RCC 7860 (cell line): ENCODE measurements around the gene KRT72.
"Not testable (repeated sequence)": the region's sequence is repeated elsewhere in the genome, so short reads cannot be mapped to it uniquely, and the experiment has no call there.

Experiments
- DNase-seq: peaks from one replicate; pipeline ENCODE4 v3.0.0-alpha.2; 2015; ENCODE audit warnings: low spot score
- FAIRE-seq: peaks from 2 replicates; lab custom pipeline; 2012; peaks lifted over from hg19 to GRCh38; lab: Jason Lieb, UNC

KRT72 gene

DNA sequence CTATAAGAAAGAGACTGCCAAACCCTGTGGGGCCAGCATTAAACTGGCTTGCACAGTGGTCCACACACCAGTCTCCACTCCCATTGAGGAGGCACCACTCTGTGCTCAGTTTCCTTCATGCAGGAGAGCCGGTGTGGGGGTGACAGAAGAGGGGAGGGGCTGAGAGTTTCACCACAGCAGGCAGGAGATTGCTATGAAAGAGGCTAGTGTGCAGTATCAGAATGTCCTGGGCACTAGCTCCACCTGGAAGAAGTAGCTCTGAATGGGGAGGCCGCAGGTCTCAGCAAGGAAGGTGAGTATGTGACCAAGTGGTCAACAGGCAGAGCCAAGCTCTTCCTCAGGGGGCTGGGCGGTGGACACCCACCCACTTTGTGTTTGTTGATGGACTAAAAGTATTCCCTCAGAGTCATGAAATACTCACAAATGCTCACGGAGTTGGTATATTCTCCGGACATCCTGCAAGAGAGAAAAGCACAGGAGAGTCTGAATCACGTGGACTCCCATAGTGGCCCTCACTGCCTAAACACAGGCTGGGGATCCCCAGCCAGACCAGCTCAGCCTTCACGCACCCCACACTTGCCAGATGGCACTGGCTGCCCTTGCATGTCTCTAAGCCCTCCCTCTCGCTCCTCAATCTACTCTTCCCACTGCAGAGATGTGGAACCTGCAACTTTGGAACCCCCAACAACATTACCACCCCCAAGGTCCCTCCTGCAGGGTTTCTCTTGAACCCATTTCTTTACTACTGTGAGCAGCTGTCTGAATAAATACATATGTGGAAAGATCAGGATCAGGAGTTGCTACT is 7.8 kb upstream of the KRT72 start:
- FAIRE-seq: no peak
- DNase-seq: no peak

DNA sequence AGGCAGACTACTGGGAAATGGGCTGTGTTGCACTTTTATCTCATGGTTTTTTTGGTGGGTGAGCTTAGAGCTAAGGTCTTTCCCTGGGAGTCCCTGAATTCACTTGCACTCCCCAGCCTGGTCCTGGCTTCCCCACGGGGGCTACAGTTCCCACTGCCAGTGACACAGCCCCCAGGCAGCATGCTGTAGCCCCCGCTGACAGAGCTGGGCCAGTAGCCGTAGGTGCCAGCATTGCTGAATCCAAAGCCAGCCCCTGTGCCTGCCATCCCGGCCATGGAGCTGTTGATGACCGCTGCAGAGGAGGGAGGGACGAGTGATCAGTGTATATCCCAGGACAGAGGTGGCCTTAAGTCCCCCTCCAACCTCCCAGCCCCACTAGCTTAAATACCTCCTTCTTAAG is 6.9 kb upstream of the KRT72 start:
- DNase-seq: no peak
- FAIRE-seq: no peak

DNA sequence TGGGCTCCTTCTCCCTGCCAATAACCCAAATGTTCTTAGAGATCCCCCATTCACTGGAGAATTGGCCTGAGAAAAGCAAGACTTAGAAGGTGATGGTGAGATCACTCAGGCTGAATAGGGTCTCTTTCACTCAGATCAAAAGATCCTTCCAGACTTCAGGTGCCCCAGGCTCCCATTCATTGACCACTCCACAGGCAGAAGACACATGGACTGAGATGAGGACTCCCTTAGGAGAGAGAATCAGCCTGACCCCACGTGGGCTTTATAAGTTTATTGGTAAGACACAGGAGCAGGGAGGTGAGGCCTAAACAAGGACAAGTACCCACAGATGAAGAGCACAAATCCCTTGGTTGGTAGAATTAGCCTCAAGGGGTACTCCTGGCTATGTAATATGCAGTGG is 6.1 kb upstream of the KRT72 start:
- DNase-seq: no peak
- FAIRE-seq: no peak

DNA sequence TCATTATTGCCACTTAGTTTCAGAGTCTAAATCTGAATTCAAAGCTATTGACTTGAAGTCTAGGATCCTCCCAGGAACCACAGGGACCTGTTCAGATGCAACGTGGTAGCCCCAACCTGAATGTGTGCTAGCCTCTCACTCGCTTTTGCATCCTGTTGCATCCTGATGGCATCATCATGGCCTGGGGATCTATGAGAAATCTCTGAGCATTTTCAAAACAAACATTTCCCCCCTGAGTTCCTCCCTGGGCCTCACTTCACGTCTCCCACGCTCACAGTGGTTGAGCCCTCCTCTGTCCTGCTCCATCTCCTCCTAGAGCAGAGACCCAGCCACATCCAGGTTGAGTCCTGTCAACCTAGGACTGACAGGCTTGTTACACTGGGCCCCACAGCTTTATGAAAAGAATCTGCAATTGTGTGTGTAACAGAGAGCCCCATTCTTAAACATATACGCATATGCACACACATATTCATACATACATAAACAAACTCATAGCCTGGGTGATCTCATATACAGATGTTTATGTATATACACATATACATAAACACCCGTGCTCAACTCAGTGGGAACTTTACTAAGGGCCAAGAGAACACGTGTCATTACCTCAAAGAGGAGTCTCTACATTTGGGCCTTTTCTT is 5.4 kb upstream of the KRT72 start:
- no peak for DNase-seq
- FAIRE-seq: no peak

DNA sequence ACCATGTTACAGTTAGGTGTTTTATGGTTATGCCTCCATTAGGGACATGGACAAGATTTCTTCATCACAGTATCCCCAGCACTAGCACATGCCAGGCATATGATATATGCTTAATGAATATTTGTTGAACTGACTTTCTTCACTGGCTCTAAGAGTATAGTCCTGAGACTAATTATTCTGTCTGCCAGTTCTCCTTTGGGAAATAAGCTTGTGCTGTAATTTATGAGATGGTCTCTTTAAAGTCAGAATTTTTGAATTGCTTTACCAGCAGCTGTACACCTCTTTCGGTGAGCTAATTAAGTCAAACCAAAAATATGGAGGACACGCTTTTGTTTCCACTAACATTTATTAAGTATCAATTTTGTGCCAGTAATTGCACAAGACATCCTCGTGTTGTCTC is 4.8 kb upstream of the KRT72 start:
- DNase-seq: no peak
- FAIRE-seq: no peak

DNA sequence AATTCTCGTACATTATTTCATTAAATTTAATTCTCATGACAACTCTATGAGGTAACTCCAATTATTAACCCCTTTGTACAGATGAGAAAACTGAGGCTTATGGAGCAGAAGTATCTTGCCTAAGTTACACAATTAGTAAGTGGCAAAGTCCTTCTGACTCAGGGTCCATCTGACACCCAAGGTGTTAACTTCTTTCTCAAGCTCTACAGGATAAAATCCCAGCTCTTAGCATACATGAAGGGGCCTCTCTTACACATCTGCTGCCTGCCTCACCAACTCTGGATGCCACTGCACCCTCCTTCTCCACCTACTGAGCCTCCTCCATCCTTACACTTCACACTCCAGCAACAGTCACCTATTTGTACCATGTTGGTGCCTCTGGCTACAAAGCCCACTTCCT is 4.3 kb upstream of the KRT72 start:
- DNase-seq: no peak
- no peak for FAIRE-seq

DNA sequence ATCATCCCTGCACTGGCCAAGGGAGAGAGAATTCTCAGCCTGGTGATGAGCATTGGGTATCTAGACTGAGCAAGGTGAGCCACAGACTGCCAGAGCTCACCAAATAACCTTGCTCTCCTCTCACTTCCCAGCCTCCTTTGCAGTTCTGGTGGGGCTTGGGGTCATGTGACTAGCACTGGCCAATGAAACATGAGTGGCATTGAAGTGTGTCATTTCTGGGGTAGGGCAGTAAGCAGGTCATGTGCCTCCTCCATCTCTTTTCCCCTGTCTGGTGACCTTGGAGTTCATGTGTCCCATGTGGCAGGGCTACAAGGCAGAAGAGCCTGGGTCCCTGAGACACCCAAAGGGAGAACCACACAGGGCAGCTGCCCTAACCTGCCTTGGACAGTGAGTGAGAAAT is 3.6 kb upstream of the KRT72 start:
- DNase-seq: no peak
- no peak for FAIRE-seq

DNA sequence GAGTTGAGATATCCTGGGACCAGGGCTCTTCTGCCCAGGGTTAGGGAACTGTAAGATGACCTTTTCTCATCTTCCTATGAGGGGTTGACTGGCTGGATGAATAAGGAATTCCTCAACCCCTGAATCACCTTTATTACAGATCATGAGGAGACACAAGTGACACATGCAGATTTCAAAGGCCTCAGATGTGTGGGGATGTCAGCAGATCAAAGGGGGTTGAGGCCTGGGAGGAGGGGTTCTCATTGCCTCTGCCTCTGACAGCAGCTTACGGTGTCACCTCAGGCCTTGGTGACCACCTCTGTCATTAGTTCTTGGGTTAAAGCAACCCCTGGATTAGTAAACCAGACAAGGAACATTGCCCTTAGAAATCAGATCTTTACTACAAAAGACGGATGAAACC is 2.1 kb upstream of the KRT72 start:
- DNase-seq (peak; percentile 35), FAIRE-seq (no peak)

DNA sequence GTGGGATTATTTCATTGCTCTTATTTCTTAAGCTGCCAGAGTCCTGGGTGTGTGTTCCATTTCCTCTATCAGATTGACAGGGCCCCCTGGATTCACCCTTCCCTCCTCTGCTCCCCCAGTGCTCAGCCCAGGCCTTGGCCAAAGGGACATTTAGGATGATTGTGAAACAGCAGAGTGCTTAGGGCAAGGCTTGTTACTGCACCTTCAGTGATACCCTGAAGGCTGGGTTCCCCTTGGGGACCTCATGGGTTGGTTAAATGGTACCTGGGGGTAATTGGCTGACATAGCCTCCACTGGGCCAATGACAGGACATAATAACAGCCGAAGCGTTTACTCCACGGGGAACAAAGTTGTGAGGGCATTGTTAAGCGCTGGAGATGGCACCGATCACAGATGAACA is 1.3 kb upstream of the KRT72 start:
- no peak for DNase-seq
- FAIRE-seq: no peak

DNA sequence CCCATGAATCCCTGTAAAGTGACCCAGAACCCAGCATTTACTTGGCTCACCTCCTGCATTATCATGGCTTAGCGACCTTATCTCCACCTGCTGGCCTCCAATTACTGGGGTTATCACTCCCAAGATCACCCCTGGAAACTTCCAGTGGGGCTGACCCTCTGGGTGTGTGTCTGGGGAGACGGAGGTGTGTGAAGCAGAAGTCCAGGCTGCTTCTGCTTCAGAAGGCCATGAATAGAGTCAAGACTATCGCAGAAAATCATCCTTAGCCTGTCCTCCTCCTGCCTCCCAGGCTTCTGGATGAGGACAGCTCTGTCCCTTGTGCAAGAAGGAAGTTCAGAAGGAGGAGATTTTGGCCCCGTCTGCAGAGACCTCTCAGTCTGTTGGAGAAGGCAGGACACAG is 408 bp upstream of the KRT72 start:
- FAIRE-seq (no peak), DNase-seq (no peak)

DNA sequence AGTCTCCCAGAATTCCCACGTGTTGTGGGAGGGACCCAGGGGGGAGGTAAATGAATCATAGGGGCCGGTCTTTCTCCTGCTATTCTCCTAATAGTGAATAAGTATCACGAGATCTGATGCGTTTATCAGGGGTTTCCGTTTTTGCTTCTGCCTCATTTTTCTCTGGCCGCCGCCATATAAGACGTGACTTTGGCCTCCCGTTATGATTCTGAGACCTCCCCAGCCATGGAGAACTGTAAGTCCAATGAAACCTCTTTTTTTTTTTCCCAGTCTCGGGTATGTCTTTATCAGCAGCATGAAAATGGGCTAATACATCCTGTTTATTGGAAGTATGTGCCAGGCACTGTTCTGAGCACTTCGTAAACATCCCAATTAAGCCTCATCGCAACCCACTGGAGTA is 788 bp downstream of the KRT72 start:
- FAIRE-seq (no peak), DNase-seq (no peak)

DNA sequence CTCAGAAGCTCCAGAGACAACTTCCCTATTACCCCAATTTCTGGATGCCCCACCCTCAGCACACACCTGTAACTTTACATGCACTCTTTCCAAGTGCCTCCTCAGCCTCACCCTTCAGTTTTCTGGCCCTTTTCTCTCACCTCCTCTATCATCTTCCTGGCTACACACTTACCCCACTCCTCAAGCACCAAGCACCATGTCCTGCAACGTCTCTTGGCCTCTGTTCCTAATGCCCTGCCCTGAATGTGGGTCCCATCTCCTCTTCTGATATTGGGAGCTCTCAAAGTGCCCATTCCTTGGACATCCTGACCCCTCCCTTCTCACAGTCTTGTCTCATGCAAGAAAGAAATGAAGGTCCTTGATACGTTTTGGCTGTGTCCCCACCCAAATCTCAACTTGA is 1.2 kb downstream of the KRT72 start:
- DNase-seq: no peak
- no peak for FAIRE-seq

DNA sequence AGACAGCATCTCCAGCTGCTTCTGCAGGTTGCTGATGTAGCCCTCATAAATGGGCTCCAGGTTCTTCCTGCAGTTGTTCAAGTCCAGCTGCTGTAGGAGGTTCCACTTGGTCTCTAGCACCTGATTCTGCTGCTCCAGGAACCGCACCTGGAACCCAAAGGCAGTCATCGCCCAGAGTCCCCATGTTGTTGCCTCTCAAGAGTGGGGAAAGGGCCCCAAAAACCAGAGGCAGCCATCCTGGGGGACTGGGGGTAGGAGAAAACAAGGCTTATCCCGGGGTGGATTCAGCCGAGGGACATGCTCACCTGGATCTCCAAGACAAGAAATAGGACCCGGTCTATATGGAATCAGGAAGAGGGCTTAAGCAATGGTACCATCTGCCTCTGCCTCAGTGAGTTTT is 2.3 kb downstream of the KRT72 start:
- DNase-seq: no peak
- FAIRE-seq: no peak

DNA sequence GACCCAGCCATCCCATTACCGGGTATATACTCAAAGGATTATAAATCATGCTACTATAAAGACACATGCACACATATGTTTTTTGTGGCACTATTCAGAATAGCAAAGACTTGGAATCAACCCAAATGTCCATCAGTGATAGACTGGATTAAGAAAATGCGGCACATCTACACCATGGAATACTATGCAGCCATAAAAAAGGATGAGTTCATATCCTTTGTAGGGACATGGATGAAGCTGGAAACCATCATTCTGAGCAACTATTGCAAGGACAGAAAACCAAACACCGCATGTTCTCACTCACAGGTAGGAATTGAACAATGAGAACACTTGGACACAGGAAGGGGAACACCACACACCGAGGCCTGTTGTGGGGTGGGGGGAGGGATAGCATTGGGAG is 7.0 kb downstream of the KRT72 start:
- not testable (repeated sequence) for DNase-seq, FAIRE-seq

DNA sequence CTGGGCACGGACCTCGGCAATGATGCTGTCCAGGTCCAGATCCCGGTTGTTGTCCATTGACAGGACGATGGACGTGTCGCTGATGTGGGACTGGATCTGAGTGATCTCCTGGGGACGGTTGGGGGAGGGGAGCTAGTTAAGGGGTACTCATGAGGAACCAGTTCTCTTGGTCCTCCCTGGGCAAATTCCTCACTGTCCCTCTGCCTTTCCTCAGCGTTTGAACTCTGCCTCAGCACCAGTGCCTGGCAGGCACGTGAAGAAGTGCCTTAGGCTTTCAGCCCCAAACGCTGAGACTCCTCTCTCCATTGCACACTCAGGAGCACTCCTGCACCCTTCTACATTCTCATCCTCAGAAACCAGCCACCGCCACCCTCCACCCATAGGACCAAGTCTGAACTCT is 9.7 kb downstream of the KRT72 start:
- no peak for FAIRE-seq
- no peak for DNase-seq

DNA sequence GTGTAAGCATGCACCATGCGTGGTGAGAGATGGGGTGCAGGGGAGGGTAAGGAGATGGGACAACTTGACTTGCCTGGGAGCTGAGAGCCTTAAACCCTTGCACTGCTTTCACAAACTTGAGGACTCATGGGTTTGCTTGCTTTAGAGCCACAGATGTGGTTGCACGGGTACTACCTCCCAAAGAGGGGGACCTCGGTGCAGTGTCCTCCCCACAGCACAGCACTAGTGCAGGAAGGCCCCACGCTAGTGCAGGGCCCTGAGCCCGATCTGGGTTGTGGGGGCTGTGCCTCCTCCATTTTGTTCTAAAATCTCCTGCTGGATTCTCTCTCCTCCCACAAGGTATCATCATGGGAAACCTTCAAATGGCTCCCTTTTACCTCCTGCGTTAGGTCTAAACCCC is 11.2 kb downstream of the KRT72 start:
- no peak for DNase-seq
- no peak for FAIRE-seq

DNA sequence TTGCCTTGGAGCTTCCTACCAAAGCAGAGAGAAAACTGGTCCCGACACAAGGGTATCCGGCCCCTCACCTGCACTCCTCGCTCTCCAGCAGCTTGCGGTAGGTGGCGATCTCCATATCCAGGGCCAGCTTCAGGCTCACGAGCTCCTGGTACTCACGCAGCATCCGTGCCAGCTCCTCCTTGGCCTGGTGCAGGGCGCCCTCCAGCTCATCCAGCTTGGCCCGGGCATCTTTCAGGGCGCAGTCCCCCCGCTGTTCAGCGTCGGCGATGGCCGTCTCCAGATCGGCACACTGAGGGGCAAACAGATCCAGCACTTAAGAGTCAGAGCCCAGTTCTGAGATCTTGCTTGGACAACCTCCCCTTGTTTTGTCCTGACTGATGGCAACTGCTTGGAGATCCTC is 13.7 kb downstream of the KRT72 start:
- no peak for DNase-seq
- no peak for FAIRE-seq

DNA sequence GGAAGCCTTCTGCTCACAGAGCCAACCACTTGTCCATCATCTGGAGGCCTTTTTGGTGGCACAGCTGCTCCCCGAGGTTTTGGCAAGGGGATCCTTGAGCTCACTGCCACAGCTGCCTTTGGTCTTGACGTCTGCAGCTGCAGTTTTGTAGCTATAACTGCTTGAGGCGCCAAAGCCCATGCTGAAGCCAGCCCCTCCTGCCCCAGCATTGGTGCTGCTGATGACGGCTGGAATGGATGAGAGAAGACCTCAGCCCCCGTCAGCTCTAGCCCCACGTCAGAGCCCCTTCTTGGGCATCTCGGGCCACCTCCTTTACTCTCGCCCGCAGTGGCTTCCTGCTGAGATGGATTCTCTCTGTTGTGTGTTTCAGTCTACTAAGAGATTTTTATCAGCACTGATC is 15.3 kb downstream of the KRT72 start:
- DNase-seq (no peak), FAIRE-seq (no peak)

DNA sequence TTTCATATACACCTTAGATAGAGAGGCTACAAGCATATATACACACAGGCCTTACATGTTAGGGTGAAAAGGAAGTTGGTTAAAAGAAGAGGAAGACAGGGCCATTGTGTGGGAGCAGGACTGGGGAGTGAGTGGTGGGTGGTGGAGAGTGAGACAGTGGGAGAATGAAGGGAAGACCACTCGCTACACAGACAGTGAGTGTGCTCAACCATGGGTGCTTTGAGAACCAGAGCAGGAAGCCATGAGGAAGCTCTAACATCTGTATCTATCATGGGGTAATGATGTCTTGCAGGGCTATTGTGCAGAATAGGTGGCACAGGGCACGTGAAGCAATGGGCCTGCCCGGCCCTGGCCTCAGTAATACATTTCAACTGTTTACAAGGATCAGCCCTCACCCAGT is 16.2 kb downstream of the KRT72 start:
- no peak for DNase-seq
- no peak for FAIRE-seq

DNA sequence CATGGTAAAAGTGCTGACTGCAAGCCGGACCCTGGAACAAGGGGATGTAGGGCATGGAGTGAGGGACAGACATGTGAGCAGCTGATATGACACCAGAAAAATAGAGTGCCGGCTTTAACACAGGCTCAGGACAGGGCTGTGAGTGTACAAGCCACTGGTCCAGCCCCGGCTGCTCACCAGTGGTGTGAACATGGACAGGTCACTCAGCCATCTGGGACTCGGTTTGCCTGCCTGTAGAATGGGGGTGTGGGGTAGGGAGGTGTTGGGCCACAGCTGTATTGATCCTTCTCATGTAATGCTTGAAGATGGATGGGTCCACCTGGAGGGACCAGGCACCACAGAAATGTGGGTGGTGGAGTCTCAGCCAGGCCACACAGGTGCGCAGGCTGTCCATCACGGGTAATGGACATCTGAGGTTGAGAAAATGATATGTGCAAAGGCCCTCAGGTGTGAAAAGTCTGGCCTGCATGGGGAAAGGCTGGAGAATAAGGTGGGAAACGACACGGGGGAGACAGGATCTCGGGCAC is 17.0 kb downstream of the KRT72 start:
- FAIRE-seq (no peak), DNase-seq (no peak)

DNA sequence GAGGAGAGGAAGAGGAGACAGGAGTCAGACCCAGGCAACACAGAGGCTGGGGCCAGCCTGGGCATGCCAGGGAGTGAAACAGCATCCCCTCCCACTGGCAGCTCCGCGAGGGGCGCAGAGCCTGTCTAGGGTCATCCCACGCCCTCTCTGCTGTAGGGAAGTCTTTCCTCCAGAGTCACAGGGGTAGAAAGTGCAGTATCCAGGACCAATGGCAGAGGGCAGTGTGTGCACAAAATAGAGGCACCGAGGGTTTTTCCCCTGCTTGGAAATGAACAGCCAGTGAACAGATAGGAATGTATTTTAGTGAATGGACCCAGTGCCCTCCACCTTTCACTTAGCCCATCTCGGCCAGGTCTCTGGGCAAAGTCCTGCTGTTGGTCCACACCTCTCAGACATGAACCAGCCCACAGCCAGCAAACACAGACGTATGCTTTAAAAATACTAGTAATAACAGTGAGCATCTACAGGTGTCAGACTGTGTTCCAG is 18.2 kb downstream of the KRT72 start:
- no peak for FAIRE-seq

DNA sequence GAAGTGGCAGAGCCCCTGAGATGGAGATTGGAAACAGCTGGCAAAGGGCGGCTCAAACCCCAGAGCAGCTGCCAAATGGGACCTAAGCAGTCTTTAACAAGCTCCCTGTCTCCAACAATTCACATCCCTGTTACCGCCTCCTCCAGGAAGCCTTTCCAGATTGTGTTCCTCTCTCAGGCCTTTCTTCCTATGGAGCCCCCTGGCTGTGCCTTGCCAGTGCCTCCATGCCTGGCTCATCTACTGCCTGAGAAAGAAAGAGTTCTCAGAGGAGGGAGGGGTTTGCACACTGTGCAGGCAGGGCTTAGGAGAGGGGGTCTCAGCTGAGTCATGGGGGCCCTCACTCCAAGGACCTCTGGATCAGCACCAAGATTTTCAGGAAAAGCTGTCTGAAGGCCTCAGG is 18.8 kb downstream of the KRT72 start:
- FAIRE-seq (no peak), DNase-seq (no peak)

More for the DNA sequence above, 18.2 kb downstream of the KRT72 start:
- peak; percentile 59 for DNase-seq
